Neural cell (in vitro differentiated cells): ENCODE results near the gene SAE1. TPM values are rescaled to one million over a fixed set of nuclear protein-coding genes. Genes with fewer than 3 reads are reported as not detected.

ENCODE experiments used
- H2AFZ ChIP-seq: fragments of 200-600, 300-800 bp; sonication (generic), shearing (Covaris generic); 2 replicates; pipeline ENCODE4 v1.6.0; 2014; ENCODE audit warnings: low read depth, mild to moderate bottlenecking, antibody characterized with exemption, low read length, moderate library complexity
- H3F3A ChIP-seq: fragments of 200-600 bp; shearing (Covaris generic); 2 replicates; pipeline ENCODE4 v1.6.1; 2016; ENCODE audit warnings: mild to moderate bottlenecking, moderate library complexity, mixed read lengths, antibody characterized with exemption, low read length; ENCODE audit not compliant: insufficient read depth, poor library complexity, severe bottlenecking
- H3K27ac ChIP-seq: fragments of 200-600, 300-800 bp; sonication (generic), shearing (Covaris generic); 2 replicates; pipeline ENCODE4 v1.5.1; 2014; ENCODE audit warnings: mild to moderate bottlenecking, low read length, moderate library complexity
- H3K27me3 ChIP-seq: fragments of 300-800, 200-600 bp; sonication (generic), shearing (Covaris generic); 2 replicates; pipeline ENCODE4 v1.6.0; 2014; ENCODE audit warnings: mild to moderate bottlenecking, low read depth, low read length, moderate library complexity; ENCODE audit not compliant: insufficient read depth
- H3K36me3 ChIP-seq: fragments of 300-800, 200-600 bp; sonication (generic), shearing (Covaris generic); 2 replicates; pipeline ENCODE4 v1.5.1; 2014; ENCODE audit warnings: mild to moderate bottlenecking, antibody characterized with exemption, low read length, moderate library complexity; ENCODE audit not compliant: insufficient read depth
- H3K4me2 ChIP-seq: fragments of 300-800, 200-600 bp; sonication (generic), shearing (Covaris generic); 2 replicates; pipeline ENCODE4 v1.6.0; 2014; ENCODE audit warnings: mild to moderate bottlenecking, low read length
- H3K4me3 ChIP-seq: fragments of 300-800, 200-600 bp; sonication (generic), shearing (Covaris generic); 2 replicates; pipeline ENCODE4 v1.5.1; 2014; ENCODE audit warnings: mild to moderate bottlenecking, low read length, moderate library complexity
- H3K79me2 ChIP-seq: fragments of 200-600 bp; shearing (Covaris generic); replicated peaks from 2 replicates; pipeline ENCODE4 v1.6.0; 2014; ENCODE audit warnings: mild to moderate bottlenecking, low read length, moderate library complexity; ENCODE audit not compliant: insufficient read depth
- H3K9ac ChIP-seq: fragments of 300-800, 200-600 bp; sonication (generic), shearing (Covaris generic); 2 replicates; pipeline ENCODE4 v1.6.1; 2016; ENCODE audit warnings: mild to moderate bottlenecking, low read length, mixed read lengths
- H3K9me2 ChIP-seq: fragments of 200-600 bp; shearing (Covaris generic); 2 replicates; pipeline ENCODE4 v1.6.1; 2016; ENCODE audit warnings: mild to moderate bottlenecking, low read length, mixed read lengths; ENCODE audit not compliant: insufficient read depth
- H3K9me3 ChIP-seq: fragments of 200-600, 300-800 bp; sonication (generic), shearing (Covaris generic); 2 replicates; pipeline ENCODE4 v1.6.1; 2016; ENCODE audit warnings: mild to moderate bottlenecking, mixed run types, low read length, moderate library complexity, mixed read lengths
- H4K20me1 ChIP-seq: fragments of 200-600 bp; shearing (Covaris generic); 2 replicates; pipeline ENCODE4 v1.6.1; 2016; ENCODE audit warnings: mild to moderate bottlenecking, mixed run types; ENCODE audit not compliant: insufficient read depth
- EP300 ChIP-seq: fragments of 450-650 bp; conservative IDR thresholded peaks from 2 replicates; pipeline ENCODE4 v1.6.1; 2014; ENCODE audit warnings: antibody characterized with exemption, mild to moderate bottlenecking, moderate library complexity; ENCODE audit not compliant: poor library complexity, severe bottlenecking
- EZH2 ChIP-seq: fragments of 200-600, 300-800 bp; shearing (Covaris generic), sonication (generic); IDR thresholded peaks from 2 replicates; pipeline ENCODE4 v1.6.1; 2014; ENCODE audit warnings: antibody characterized with exemption, low read length, borderline replicate concordance, mild to moderate bottlenecking; ENCODE audit not compliant: insufficient read depth, poor library complexity, severe bottlenecking
- MXI1 ChIP-seq: fragments of 450-650 bp; conservative IDR thresholded peaks from 2 replicates; pipeline ENCODE4 v1.6.1; 2014; ENCODE audit warnings: antibody characterized with exemption, mild to moderate bottlenecking; ENCODE audit not compliant: poor library complexity, severe bottlenecking
- POLR2AphosphoS5 ChIP-seq: IDR thresholded peaks from 2 replicates; pipeline ENCODE4 v1.6.1; 2012
- RAD21 ChIP-seq: fragments of 450-650 bp; conservative IDR thresholded peaks from 2 replicates; pipeline ENCODE4 v1.6.1; 2014; ENCODE audit warnings: antibody characterized with exemption, mild to moderate bottlenecking, moderate library complexity
- SMC3 ChIP-seq: fragments of 450-650 bp; conservative IDR thresholded peaks from 2 replicates; pipeline ENCODE4 v1.6.1; 2014; ENCODE audit warnings: antibody characterized with exemption, mild to moderate bottlenecking, moderate library complexity; ENCODE audit not compliant: poor library complexity
- TAF1 ChIP-seq: IDR thresholded peaks from 2 replicates; pipeline ENCODE4 v1.6.1; 2012; ENCODE audit warnings: low read depth
- polyA plus RNA-seq: library from polyadenylated mRNA; depleted of rRNA; stranded (reverse); fragments of >200 nt; gene quantifications from 2 replicates; pipeline ENCODE4 v1.2.3, GENCODE V29; 2014
- TF ChIP-seq, protein P1 (sequence below): fragments of 450-650 bp; IDR thresholded peaks from 2 replicates; pipeline ENCODE4 v1.5.1; 2014; ENCODE audit warnings: antibody characterized with exemption, mild to moderate bottlenecking, moderate library complexity; ENCODE audit not compliant: poor library complexity, severe bottlenecking
- TF ChIP-seq, protein P2 (sequence below): IDR thresholded peaks from 2 replicates; pipeline ENCODE4 v1.6.1; 2012; ENCODE audit warnings: borderline replicate concordance

SAE1 gene
- polyA plus RNA-seq, 1 donor from 2014 or later: 178 TPM

DNA sequence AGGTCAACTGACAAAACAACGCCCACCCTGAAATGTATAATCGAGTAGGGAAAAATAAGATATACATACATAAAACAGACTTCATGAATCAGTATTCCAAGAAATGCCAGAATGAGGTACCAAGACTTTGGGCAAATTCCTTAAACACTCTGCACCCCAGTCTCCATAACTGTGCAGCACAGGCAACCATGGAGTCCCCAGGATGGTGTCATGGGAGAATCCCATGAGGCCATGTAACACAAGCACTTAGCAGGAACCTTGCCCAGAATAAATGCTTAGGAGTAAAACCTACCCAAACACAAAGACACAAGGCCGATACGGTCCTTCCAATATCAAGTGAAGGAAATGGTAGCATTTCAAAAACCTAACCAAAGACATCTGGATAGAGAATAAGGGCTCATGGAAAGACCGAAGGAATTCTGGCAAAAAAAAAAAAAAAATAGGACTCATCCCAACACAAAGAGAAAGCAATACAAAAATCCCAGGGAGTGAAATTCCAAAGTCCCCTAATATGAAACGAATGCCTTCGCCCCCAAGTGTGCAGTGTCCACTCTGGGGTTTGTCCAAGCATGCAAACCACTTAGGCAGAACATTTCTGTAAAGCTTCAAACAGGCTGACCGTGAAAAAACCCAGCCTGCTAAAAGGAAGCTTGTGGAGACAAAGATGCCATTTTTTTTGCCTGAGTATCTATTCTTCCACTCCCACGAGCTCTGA, 28.1 kb upstream of the SAE1 start:
- H3K9ac ChIP-seq: no peak overlapping the region
- TF ChIP-seq, protein P1, sequence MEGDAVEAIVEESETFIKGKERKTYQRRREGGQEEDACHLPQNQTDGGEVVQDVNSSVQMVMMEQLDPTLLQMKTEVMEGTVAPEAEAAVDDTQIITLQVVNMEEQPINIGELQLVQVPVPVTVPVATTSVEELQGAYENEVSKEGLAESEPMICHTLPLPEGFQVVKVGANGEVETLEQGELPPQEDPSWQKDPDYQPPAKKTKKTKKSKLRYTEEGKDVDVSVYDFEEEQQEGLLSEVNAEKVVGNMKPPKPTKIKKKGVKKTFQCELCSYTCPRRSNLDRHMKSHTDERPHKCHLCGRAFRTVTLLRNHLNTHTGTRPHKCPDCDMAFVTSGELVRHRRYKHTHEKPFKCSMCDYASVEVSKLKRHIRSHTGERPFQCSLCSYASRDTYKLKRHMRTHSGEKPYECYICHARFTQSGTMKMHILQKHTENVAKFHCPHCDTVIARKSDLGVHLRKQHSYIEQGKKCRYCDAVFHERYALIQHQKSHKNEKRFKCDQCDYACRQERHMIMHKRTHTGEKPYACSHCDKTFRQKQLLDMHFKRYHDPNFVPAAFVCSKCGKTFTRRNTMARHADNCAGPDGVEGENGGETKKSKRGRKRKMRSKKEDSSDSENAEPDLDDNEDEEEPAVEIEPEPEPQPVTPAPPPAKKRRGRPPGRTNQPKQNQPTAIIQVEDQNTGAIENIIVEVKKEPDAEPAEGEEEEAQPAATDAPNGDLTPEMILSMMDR: no peak
- no peak for TF ChIP-seq EZH2
- peaks cover 74% of the 10 kb centered on the region for H3K79me2 ChIP-seq
- no peaks in the 10 kb centered on the region for H3K9me2 ChIP-seq
- no peaks in the 10 kb centered on the region for H4K20me1 ChIP-seq
- H2AFZ ChIP-seq: no peak overlapping the region
- no peaks in the 10 kb centered on the region for H3F3A ChIP-seq
- no peak overlapping the region for H3K4me3 ChIP-seq
- no peaks in the 10 kb centered on the region for H3K9me3 ChIP-seq
- H3K27me3 ChIP-seq: no peaks in the 10 kb centered on the region
- no peaks in the 10 kb centered on the region for H3K36me3 ChIP-seq
- no peak overlapping the region for H3K27ac ChIP-seq
- H3K4me2 ChIP-seq: no peak overlapping the region

DNA sequence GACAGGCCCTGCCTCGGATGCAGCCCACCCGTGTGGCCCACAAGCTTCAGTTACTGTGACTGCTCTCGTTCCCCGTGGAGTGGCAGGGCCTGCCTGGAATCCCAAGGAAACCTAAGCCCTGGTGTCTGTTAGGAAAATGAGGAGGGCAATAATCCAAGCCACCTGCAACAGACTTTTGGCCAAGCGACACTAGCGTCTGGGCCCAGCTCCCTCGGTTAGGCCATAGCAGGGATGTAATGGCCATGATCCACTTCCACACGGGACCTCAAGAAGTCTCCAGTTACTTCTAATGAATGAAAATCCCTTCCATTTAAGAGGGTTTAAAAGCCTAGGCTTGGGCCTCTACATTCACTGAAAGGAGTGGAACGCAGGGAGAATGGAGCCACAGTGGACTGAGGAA, 26.0 kb upstream of the SAE1 start:
- H3K27me3 ChIP-seq: no peaks in the 10 kb centered on the region

More for the DNA sequence above, 26.0 kb upstream of the SAE1 start:
- Histone ChIP-seq H3K4me3 (no peak overlapping the region), H4K20me1 (no peaks in the 10 kb centered on the region), H3K4me2 (no peak overlapping the region), H3K36me3 (no peaks in the 10 kb centered on the region), H3F3A (no peaks in the 10 kb centered on the region), H3K9me3 (no peaks in the 10 kb centered on the region), H3K27ac (no peak overlapping the region), H3K9me2 (no peaks in the 10 kb centered on the region), H2AFZ (no peak overlapping the region), H3K79me2 (peaks cover 66% of the 10 kb centered on the region), H3K9ac (no peak overlapping the region)
- TF ChIP-seq, protein P2, sequence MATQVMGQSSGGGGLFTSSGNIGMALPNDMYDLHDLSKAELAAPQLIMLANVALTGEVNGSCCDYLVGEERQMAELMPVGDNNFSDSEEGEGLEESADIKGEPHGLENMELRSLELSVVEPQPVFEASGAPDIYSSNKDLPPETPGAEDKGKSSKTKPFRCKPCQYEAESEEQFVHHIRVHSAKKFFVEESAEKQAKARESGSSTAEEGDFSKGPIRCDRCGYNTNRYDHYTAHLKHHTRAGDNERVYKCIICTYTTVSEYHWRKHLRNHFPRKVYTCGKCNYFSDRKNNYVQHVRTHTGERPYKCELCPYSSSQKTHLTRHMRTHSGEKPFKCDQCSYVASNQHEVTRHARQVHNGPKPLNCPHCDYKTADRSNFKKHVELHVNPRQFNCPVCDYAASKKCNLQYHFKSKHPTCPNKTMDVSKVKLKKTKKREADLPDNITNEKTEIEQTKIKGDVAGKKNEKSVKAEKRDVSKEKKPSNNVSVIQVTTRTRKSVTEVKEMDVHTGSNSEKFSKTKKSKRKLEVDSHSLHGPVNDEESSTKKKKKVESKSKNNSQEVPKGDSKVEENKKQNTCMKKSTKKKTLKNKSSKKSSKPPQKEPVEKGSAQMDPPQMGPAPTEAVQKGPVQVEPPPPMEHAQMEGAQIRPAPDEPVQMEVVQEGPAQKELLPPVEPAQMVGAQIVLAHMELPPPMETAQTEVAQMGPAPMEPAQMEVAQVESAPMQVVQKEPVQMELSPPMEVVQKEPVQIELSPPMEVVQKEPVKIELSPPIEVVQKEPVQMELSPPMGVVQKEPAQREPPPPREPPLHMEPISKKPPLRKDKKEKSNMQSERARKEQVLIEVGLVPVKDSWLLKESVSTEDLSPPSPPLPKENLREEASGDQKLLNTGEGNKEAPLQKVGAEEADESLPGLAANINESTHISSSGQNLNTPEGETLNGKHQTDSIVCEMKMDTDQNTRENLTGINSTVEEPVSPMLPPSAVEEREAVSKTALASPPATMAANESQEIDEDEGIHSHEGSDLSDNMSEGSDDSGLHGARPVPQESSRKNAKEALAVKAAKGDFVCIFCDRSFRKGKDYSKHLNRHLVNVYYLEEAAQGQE: no peak
- no peak for TF ChIP-seq TAF1
- no peak for TF ChIP-seq SMC3
- no peak for TF ChIP-seq RAD21
- TF ChIP-seq EP300: no peak
- TF ChIP-seq, protein P1: no peak
- no peak for TF ChIP-seq POLR2AphosphoS5
- TF ChIP-seq MXI1: no peak
- TF ChIP-seq EZH2: no peak
